ENCODE results near the gene CIAO2B. TPM values are rescaled to one million over a fixed set of nuclear protein-coding genes. Genes with fewer than 3 reads are reported as not detected.
A peak's percentile ranks its signal among the peaks of the same experiment; 100 is the strongest.

CIAO2B gene
- total and polyA plus RNA-seq, 2 experiments from 2014 or later, result 92.4 to 181 TPM

DNA sequence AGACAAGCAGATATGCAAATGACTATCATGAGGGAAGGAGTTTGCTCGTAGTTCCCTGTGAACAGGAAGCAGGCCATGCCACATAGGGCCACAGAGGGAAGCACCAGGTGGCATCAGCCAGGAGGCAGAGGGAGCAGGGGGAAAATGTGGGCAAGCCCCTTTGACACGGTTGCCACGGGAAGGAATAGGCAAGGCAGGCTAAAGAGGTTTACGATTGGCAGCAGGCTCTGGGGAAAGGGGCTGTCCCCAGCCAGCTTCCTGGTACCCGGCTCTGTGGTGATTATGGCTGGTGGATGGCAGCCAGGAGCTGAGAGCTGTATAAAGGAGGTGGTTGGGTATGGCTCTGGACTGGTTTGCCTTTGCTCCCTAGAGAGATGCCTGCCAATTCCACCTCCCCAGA lies 27.7 kb upstream of the CIAO2B start:
- ATAC-seq, result no peak
- H3K27me3 ChIP-seq (ENCODE audit: insufficient read depth), result no peaks in the 10 kb centered on the region
- peak overlapping the region; percentile 96; the same call in 1 of the 2 replicates for H2AFZ ChIP-seq
- no peak overlapping the region for H3K4me3 ChIP-seq
- no peaks in the 10 kb centered on the region for H3K36me3 Mint-ChIP-seq (ENCODE audit: low read depth)
- H3K27ac ChIP-seq (ENCODE audit: low read depth), result no peak overlapping the region
- H3F3A ChIP-seq (replicated peaks; ENCODE audit: low read depth), result no peaks in the 10 kb centered on the region
- H3K36me3 ChIP-seq (ENCODE audit: insufficient read depth), result no peaks in the 10 kb centered on the region
- H3K9me3 Mint-ChIP-seq, result peaks cover 4% of the 10 kb centered on the region; the same call in 2 of the 3 replicates
- no peak overlapping the region for H3K4me2 ChIP-seq
- no peak overlapping the region for H3K27ac Mint-ChIP-seq
- no peaks in the 10 kb centered on the region for H3K9me2 ChIP-seq (ENCODE audit: insufficient read depth)
- H4K20me1 ChIP-seq (replicated peaks; ENCODE audit: insufficient read depth), result no peaks in the 10 kb centered on the region; the same call in 1 of the 2 replicates
- peaks cover 10% of the 10 kb centered on the region for H3K4me1 Mint-ChIP-seq
- H3K27me3 Mint-ChIP-seq (ENCODE audit: insufficient read depth, low read depth, poor library complexity), result peaks cover 8% of the 10 kb centered on the region
- H3K4me1 ChIP-seq (ENCODE audit: insufficient read depth), result no peaks in the 10 kb centered on the region
- peak overlapping the region; percentile 81; the same call in 2 of the 3 replicates for H3K4me3 Mint-ChIP-seq
- no peaks in the 10 kb centered on the region for H3K79me2 ChIP-seq (replicated peaks; ENCODE audit: insufficient read depth)
- DNase-seq (ENCODE audit: low spot score), result no peak
- TF ChIP-seq ZNF114 (CRISPR knock-in tag; IDR thresholded peaks at IDR 0.05) (no peak), POLR2AphosphoS5 (IDR thresholded peaks at IDR 0.05; ENCODE audit: low read depth) (no peak), JUNB (IDR thresholded peaks at IDR 0.05; ENCODE audit: unreplicated experiment) (no peak), EZH2 (IDR thresholded peaks at IDR 0.05; ENCODE audit: low read depth, unreplicated experiment) (no peak), ZNF331 (CRISPR knock-in tag; IDR thresholded peaks at IDR 0.05; ENCODE audit: low read depth) (no peak), EZH2phosphoT487 (IDR thresholded peaks at IDR 0.05; ENCODE audit: unreplicated experiment) (no peak), STAT1 (IDR thresholded peaks at IDR 0.05; ENCODE audit: unreplicated experiment) (no peak), NANOG (IDR thresholded peaks at IDR 0.05; ENCODE audit: borderline replicate concordance) (no peak)
- TF ChIP-seq, protein P1, sequence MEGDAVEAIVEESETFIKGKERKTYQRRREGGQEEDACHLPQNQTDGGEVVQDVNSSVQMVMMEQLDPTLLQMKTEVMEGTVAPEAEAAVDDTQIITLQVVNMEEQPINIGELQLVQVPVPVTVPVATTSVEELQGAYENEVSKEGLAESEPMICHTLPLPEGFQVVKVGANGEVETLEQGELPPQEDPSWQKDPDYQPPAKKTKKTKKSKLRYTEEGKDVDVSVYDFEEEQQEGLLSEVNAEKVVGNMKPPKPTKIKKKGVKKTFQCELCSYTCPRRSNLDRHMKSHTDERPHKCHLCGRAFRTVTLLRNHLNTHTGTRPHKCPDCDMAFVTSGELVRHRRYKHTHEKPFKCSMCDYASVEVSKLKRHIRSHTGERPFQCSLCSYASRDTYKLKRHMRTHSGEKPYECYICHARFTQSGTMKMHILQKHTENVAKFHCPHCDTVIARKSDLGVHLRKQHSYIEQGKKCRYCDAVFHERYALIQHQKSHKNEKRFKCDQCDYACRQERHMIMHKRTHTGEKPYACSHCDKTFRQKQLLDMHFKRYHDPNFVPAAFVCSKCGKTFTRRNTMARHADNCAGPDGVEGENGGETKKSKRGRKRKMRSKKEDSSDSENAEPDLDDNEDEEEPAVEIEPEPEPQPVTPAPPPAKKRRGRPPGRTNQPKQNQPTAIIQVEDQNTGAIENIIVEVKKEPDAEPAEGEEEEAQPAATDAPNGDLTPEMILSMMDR (conservative IDR thresholded peaks at IDR 0.05; ENCODE audit: low read depth in 2 of 2), result no peak
- TF ChIP-seq, protein P2, sequence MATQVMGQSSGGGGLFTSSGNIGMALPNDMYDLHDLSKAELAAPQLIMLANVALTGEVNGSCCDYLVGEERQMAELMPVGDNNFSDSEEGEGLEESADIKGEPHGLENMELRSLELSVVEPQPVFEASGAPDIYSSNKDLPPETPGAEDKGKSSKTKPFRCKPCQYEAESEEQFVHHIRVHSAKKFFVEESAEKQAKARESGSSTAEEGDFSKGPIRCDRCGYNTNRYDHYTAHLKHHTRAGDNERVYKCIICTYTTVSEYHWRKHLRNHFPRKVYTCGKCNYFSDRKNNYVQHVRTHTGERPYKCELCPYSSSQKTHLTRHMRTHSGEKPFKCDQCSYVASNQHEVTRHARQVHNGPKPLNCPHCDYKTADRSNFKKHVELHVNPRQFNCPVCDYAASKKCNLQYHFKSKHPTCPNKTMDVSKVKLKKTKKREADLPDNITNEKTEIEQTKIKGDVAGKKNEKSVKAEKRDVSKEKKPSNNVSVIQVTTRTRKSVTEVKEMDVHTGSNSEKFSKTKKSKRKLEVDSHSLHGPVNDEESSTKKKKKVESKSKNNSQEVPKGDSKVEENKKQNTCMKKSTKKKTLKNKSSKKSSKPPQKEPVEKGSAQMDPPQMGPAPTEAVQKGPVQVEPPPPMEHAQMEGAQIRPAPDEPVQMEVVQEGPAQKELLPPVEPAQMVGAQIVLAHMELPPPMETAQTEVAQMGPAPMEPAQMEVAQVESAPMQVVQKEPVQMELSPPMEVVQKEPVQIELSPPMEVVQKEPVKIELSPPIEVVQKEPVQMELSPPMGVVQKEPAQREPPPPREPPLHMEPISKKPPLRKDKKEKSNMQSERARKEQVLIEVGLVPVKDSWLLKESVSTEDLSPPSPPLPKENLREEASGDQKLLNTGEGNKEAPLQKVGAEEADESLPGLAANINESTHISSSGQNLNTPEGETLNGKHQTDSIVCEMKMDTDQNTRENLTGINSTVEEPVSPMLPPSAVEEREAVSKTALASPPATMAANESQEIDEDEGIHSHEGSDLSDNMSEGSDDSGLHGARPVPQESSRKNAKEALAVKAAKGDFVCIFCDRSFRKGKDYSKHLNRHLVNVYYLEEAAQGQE (IDR thresholded peaks at IDR 0.05; ENCODE audit: unreplicated experiment), result no peak
- TF ChIP-seq, protein P3, sequence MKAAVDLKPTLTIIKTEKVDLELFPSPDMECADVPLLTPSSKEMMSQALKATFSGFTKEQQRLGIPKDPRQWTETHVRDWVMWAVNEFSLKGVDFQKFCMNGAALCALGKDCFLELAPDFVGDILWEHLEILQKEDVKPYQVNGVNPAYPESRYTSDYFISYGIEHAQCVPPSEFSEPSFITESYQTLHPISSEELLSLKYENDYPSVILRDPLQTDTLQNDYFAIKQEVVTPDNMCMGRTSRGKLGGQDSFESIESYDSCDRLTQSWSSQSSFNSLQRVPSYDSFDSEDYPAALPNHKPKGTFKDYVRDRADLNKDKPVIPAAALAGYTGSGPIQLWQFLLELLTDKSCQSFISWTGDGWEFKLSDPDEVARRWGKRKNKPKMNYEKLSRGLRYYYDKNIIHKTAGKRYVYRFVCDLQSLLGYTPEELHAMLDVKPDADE (IDR thresholded peaks at IDR 0.05), result no peak

Data from GM23338 (cell line).